Measurements from ENCODE around the gene NTM. TPM values are rescaled to one million over a fixed set of nuclear protein-coding genes. Genes with fewer than 3 reads are reported as not detected.

The NTM gene
- total RNA-seq, 1 experiment from 2014 or later: 16.4 TPM

- CTCF ChIA-PET: no interaction called here
- H3K4me1 Mint-ChIP-seq: no peaks in the 10 kb centered on the region
- no peak for DNase-seq (ENCODE audit: low spot score)
- H3K36me3 Mint-ChIP-seq: 0 out of 2 replicates have a peak, but pooled peaks cover 2% of the 10 kb centered on the region
- ATAC-seq: no peak
- no peak overlapping the region for H3K27ac Mint-ChIP-seq
- H3K9me3 Mint-ChIP-seq: peaks cover 17% of the 10 kb centered on the region
- POLR2A ChIA-PET: no interaction called here
- no peak overlapping the region for H3K4me3 Mint-ChIP-seq
- no peaks in the 10 kb centered on the region for H3K27me3 Mint-ChIP-seq (ENCODE audit: low read depth)
- TF ChIP-seq ZNF138 (CRISPR knock-in tag; conservative IDR thresholded peaks at IDR 0.05): no peak
These were observed 342.5 kb downstream of the NTM start for GRCh38 chr11:131712897-131713296.

- Mint-ChIP-seq H3K27ac (no peak overlapping the region), H3K36me3 (0 out of 2 replicates have a peak, but pooled peaks cover 2% of the 10 kb centered on the region), H3K4me3 (no peak overlapping the region), H3K9me3 (peaks cover 17% of the 10 kb centered on the region), H3K4me1 (no peaks in the 10 kb centered on the region), H3K27me3 (ENCODE audit: low read depth) (no peaks in the 10 kb centered on the region)
- CTCF ChIA-PET: interaction anchor here (0.8 kb wide), 1 partner anchor 18 kb away, joined by 4 read pairs; no protein-coding TSS in a partner anchor
- ATAC-seq (no peak), DNase-seq (ENCODE audit: low spot score) (no peak)
- TF ChIP-seq PREB (CRISPR knock-in tag; IDR thresholded peaks at IDR 0.05; ENCODE audit: borderline replicate concordance): no peak
- POLR2A ChIA-PET: no interaction called here
These were observed 343.2 kb downstream of the NTM start for GRCh38 chr11:131713529-131714134.

- no peak overlapping the region for H3K4me3 Mint-ChIP-seq
- CTCF ChIA-PET: interaction anchor here (0.9 to 2.3 kb wide), 2 partner anchors 26 to 29 kb away, joined by 3 to 6 read pairs; no protein-coding TSS in a partner anchor
- H3K27me3 Mint-ChIP-seq (ENCODE audit: low read depth): no peaks in the 10 kb centered on the region
These were observed 347.2 kb downstream of the NTM start for GRCh38 chr11:131717616-131718015.

GRCh38 chr11:131723088-131723487 is 352.7 kb downstream of the NTM start:
- DNase-seq (ENCODE audit: low spot score): no peak
- no peak for ATAC-seq
- H3K36me3 Mint-ChIP-seq: no peaks in the 10 kb centered on the region
- ChIA-PET CTCF (interaction anchor here (0.6 kb wide), 1 partner anchor 28 kb away, joined by 3 read pairs; no protein-coding TSS in a partner anchor), POLR2A (no interaction called here)
- H3K4me1 Mint-ChIP-seq: peaks cover 6% of the 10 kb centered on the region; the same call in 1 of the 2 replicates
- no peak overlapping the region for H3K27ac Mint-ChIP-seq
- H3K4me3 Mint-ChIP-seq: no peak overlapping the region
- H3K9me3 Mint-ChIP-seq: no peaks in the 10 kb centered on the region
- H3K27me3 Mint-ChIP-seq (ENCODE audit: low read depth): no peaks in the 10 kb centered on the region
- no peak for TF ChIP-seq STAT6 (CRISPR knock-in tag; conservative IDR thresholded peaks at IDR 0.05; ENCODE audit: low read depth)
- no peak for TF ChIP-seq MYBL2 (CRISPR knock-in tag; IDR thresholded peaks at IDR 0.05)
- no peak for TF ChIP-seq CTCF (IDR thresholded peaks at IDR 0.05)
- no peak for TF ChIP-seq USF2 (CRISPR knock-in tag; IDR thresholded peaks at IDR 0.05)

More at GRCh38 chr11:131717616-131718015, 347.2 kb downstream of the NTM start:
- no peaks in the 10 kb centered on the region for H3K4me1 Mint-ChIP-seq
- POLR2A ChIA-PET: no interaction called here
- no peaks in the 10 kb centered on the region for H3K36me3 Mint-ChIP-seq
- DNase-seq (ENCODE audit: low spot score) (no peak), ATAC-seq (no peak)
- H3K9me3 Mint-ChIP-seq: peaks cover 8% of the 10 kb centered on the region
- no peak for TF ChIP-seq TEAD1 (CRISPR knock-in tag; IDR thresholded peaks at IDR 0.05)
- no peak for TF ChIP-seq ZNF219 (CRISPR knock-in tag; IDR thresholded peaks at IDR 0.05; ENCODE audit: borderline replicate concordance)
- no peak for TF ChIP-seq ZMAT4 (CRISPR knock-in tag; IDR thresholded peaks at IDR 0.05)
- TF ChIP-seq ZNF138 (CRISPR knock-in tag; conservative IDR thresholded peaks at IDR 0.05): no peak
- no peak for TF ChIP-seq FOXP4 (CRISPR knock-in tag; IDR thresholded peaks at IDR 0.05)
- no peak for TF ChIP-seq FOXK1 (CRISPR knock-in tag; IDR thresholded peaks at IDR 0.05)
- no peak for TF ChIP-seq TCF7 (CRISPR knock-in tag; IDR thresholded peaks at IDR 0.05; ENCODE audit: low read depth)
- no peak for TF ChIP-seq ERG (CRISPR knock-in tag; IDR thresholded peaks at IDR 0.05)
- H3K27ac Mint-ChIP-seq: no peak overlapping the region
